Glutamatergic neuron (in vitro differentiated cells): ENCODE measurements around the gene SPOCK1. TPM values are rescaled to one million over a fixed set of nuclear protein-coding genes. Genes with fewer than 3 reads are reported as not detected.

Source experiments
- DNase-seq: peaks from one replicate; pipeline ENCODE4 v3.0.0; 2022
- H3K27ac Mint-ChIP-seq: one replicate; pipeline ENCODE4 v1.8.0; 2020; ENCODE audit warnings: mild to moderate bottlenecking, mixed read lengths, inconsistent platforms; ENCODE audit not compliant: unreplicated experiment
- H3K27me3 Mint-ChIP-seq: one replicate; pipeline ENCODE4 v1.8.0; 2020; ENCODE audit warnings: mild to moderate bottlenecking, moderate library complexity, mixed read lengths, inconsistent platforms; ENCODE audit not compliant: unreplicated experiment
- H3K36me3 Mint-ChIP-seq: one replicate; pipeline ENCODE4 v1.8.0; 2020; ENCODE audit warnings: mild to moderate bottlenecking, mixed read lengths, inconsistent platforms; ENCODE audit not compliant: unreplicated experiment
- H3K4me1 Mint-ChIP-seq: one replicate; pipeline ENCODE4 v1.8.0; 2020; ENCODE audit warnings: mild to moderate bottlenecking, low read depth, mixed read lengths, inconsistent platforms; ENCODE audit not compliant: unreplicated experiment
- H3K4me3 Mint-ChIP-seq: one replicate; pipeline ENCODE4 v1.8.0; 2020; ENCODE audit warnings: mild to moderate bottlenecking, mixed read lengths, inconsistent platforms; ENCODE audit not compliant: unreplicated experiment
- H3K9me3 Mint-ChIP-seq: one replicate; pipeline ENCODE4 v1.8.0; 2020; ENCODE audit warnings: mild to moderate bottlenecking, moderate library complexity, mixed read lengths, inconsistent platforms; ENCODE audit not compliant: unreplicated experiment
- total RNA-seq: library from RNA; stranded (reverse); fragmentation: NEBNext Ultra II Directional; extraction: Animal tissue kit (Norgen Biotek cat#: 25700); gene quantifications from one replicate; pipeline ENCODE4 v1.2.1, GENCODE V29; 2021; ENCODE audit not compliant: unreplicated experiment
- TF ChIP-seq, protein P1 (sequence below): fragments of 200-600 bp; sonication (generic); IDR thresholded peaks from one replicate; pipeline ENCODE4 v1.5.0; 2021; ENCODE audit not compliant: partially characterized antibody, unreplicated experiment

Gene SPOCK1
- total RNA-seq, 1 donor from 2014 or later: 25.4 TPM

DNA sequence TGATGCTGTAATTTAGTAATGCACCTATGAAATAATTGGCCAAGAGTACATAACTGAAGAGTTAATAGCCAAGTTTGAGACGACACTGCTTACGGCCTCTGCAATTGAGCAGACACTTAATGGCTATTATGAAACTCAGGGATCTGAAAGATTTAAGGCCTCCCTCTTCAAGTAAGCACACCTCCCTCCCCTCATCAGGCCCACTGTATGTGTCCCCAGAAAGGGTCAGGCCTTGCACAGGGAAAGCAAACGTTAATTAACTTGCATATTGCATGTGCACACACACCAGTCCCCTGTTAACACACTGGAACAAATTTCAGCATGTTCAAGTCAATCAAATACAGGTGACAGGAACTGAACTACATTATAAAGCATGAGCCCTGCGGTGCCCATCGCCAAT is 163.6 kb downstream of the SPOCK1 start:
- H3K9me3 Mint-ChIP-seq: no peaks in the 10 kb centered on the region
- no peaks in the 10 kb centered on the region for H3K4me1 Mint-ChIP-seq
- H3K27me3 Mint-ChIP-seq: no peaks in the 10 kb centered on the region
- H3K4me3 Mint-ChIP-seq: no peak overlapping the region
- TF ChIP-seq, protein P1, sequence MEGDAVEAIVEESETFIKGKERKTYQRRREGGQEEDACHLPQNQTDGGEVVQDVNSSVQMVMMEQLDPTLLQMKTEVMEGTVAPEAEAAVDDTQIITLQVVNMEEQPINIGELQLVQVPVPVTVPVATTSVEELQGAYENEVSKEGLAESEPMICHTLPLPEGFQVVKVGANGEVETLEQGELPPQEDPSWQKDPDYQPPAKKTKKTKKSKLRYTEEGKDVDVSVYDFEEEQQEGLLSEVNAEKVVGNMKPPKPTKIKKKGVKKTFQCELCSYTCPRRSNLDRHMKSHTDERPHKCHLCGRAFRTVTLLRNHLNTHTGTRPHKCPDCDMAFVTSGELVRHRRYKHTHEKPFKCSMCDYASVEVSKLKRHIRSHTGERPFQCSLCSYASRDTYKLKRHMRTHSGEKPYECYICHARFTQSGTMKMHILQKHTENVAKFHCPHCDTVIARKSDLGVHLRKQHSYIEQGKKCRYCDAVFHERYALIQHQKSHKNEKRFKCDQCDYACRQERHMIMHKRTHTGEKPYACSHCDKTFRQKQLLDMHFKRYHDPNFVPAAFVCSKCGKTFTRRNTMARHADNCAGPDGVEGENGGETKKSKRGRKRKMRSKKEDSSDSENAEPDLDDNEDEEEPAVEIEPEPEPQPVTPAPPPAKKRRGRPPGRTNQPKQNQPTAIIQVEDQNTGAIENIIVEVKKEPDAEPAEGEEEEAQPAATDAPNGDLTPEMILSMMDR: no peak
- H3K27ac Mint-ChIP-seq: no peak overlapping the region
- no peaks in the 10 kb centered on the region for H3K36me3 Mint-ChIP-seq
- no peak for DNase-seq

DNA sequence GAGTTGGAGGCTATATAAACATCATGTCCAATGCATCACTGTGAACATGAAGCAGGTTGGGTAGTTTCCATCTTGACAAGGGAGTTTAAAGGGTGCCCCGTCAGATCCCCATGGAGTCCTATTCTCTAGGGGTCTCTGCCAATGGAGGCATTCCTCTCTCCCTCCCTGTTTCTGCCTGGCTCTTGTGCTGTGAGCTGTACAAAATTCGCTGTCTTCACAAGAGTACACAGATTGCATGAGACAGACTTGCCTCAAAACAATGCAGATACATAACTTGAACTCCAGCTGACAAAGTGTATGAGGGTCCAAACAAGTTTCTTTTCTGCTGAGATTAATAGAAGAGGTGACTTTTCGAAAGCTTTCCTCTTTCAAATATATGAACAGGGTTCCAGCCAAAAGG is 165.2 kb downstream of the SPOCK1 start:
- no peaks in the 10 kb centered on the region for H3K36me3 Mint-ChIP-seq

DNA sequence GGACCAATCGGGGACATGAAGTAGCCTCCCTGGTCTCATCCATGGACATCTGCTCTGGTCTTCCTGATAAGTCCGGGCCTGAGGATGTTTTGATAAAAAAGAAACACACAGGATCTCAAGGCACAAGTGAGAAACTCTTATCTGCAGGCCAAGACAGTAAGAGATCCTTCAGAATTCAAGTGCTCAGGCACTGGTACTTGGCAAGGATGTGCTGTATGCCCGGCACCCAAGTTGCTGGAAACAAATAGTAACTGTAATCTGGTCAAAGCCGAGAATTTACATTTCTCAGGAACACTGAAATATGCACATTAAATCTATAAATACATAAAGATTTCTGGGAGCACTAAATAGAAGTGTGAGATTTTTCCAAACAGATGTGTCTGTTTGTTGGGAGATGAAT is 165.7 kb downstream of the SPOCK1 start:
- no peaks in the 10 kb centered on the region for H3K4me1 Mint-ChIP-seq
- no peak overlapping the region for H3K4me3 Mint-ChIP-seq

More for the DNA sequence above, 165.2 kb downstream of the SPOCK1 start:
- H3K4me1 Mint-ChIP-seq: no peaks in the 10 kb centered on the region
- no peaks in the 10 kb centered on the region for H3K9me3 Mint-ChIP-seq
- no peak for DNase-seq
- no peak overlapping the region for H3K27ac Mint-ChIP-seq
- H3K4me3 Mint-ChIP-seq: no peak overlapping the region
- TF ChIP-seq, protein P1: no peak
- H3K27me3 Mint-ChIP-seq: no peaks in the 10 kb centered on the region

DNA sequence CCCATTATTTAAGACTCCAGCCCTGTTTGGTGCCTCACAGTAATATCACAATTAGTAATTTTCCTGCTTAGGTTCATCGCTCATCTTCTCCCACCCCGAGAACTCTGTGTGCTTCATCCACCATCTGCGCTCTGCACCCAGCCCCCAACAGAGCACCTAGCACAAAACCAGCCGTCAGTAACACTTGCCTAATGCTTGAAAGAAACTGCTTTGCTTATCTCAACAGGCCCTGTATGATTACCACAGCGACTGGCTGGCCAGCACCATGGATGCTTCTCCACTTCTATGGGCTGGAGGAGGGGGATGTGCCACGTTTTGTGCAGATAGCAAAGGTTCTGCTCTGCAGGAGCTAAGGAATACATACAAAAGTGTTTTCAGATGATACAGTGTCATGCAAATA is 166.8 kb downstream of the SPOCK1 start:
- Mint-ChIP-seq H3K4me3 (no peak overlapping the region), H3K9me3 (no peaks in the 10 kb centered on the region), H3K36me3 (no peaks in the 10 kb centered on the region), H3K4me1 (no peaks in the 10 kb centered on the region), H3K27me3 (no peaks in the 10 kb centered on the region), H3K27ac (no peak overlapping the region)
- no peak for DNase-seq
- TF ChIP-seq, protein P1: no peak

More for the DNA sequence above, 165.7 kb downstream of the SPOCK1 start:
- no peaks in the 10 kb centered on the region for H3K36me3 Mint-ChIP-seq
- no peak for DNase-seq
- no peak overlapping the region for H3K27ac Mint-ChIP-seq
- no peaks in the 10 kb centered on the region for H3K9me3 Mint-ChIP-seq
- no peaks in the 10 kb centered on the region for H3K27me3 Mint-ChIP-seq
- TF ChIP-seq, protein P1: no peak

DNA sequence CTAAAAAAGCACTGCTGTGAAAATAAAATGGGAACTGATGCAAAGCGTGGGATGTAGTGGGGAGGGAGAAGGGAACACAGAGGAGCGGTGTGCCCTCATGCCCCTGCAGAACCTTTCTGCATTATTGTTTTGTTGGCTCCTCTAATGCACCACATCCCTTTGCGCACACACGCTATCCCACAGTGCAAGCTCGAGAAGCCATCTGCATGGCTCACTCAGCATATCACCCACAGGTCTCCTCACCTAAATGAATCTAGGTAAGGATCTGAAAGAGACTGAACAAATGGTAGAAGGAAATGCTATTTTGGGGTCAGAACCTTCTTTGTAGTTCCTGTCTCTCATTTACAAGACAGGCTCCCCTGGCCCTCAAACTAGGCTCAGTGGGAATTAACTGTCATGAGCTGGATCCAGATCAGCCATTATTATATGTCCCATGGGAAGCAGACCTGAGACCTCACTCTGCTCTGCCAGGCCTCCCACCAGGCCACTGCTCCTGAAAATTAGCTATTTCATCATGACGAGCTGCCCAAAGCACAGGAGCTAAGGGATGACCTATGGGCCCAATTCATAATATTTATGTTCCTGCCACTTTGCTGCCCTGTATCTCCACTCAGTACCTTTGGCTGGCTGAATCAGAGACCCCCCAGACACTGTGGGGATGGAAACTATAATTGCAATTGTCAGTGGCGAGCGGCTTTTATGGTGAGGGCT is 169.4 kb downstream of the SPOCK1 start:
- H3K4me1 Mint-ChIP-seq: no peaks in the 10 kb centered on the region
- no peaks in the 10 kb centered on the region for H3K9me3 Mint-ChIP-seq
- H3K4me3 Mint-ChIP-seq: no peak overlapping the region
- TF ChIP-seq, protein P1: no peak
- H3K27ac Mint-ChIP-seq: no peak overlapping the region
- no peaks in the 10 kb centered on the region for H3K27me3 Mint-ChIP-seq
- no peaks in the 10 kb centered on the region for H3K36me3 Mint-ChIP-seq
- DNase-seq: no peak
